K562 (cell line): ENCODE results near the gene CNTN6. TPM values are rescaled to one million over a fixed set of nuclear protein-coding genes. Genes with fewer than 3 reads are reported as not detected.

ENCODE experiments used
- ATAC-seq: fragments of 200-7000 bp; cut with Tn5 transposase; 3 replicates; pipeline ENCODE4 v1.9.1; 2020; ENCODE audit warnings: moderate library complexity
- BruUV-seq: library from RNA; stranded (reverse); fragments of 400-500 nt; replicated peaks from 2 replicates; lab custom pipeline; 2021; lab: Mats Ljungman, UMichigan
- CTCF ChIA-PET: fragments of 300-600 bp; formaldehyde crosslinking; extraction: SDS; loops from one replicate; lab custom pipeline; 2021; ENCODE audit warnings: low intra/inter-chr PET ratio; lab: Yijun Ruan, JAX
- POLR2A ChIA-PET: fragments of 300-600, 350-650 bp; sonication (Branson Sonifier 250); formaldehyde crosslinking; extraction: SDS; loops from one replicate; lab custom pipeline; 2021; ENCODE audit warnings: antibody characterized with exemption, inconsistent platforms; lab: Yijun Ruan, JAX
- DNase-seq, 4 experiments: peaks; one replicate each; pipeline versions ENCODE4 v3.0.0 to v3.0.0-alpha.2; 2011 to 2018; ENCODE audit warnings: low spot score in 3 of 4, mixed read lengths in 3 of 4; ENCODE audit errors: extremely low read depth in 1 of 4
- FAIRE-seq: peaks from 2 replicates; lab custom pipeline; 2011; peaks lifted over from hg19 to GRCh38; lab: Jason Lieb, UNC
- H2AFZ ChIP-seq: 2 replicates; pipeline ENCODE4 v1.6.0; 2011; ENCODE audit warnings: low read depth, low read length, control low read depth, inconsistent platforms
- H3K27ac ChIP-seq: fragments of 200-600 bp; 3 replicates; pipeline ENCODE4 v1.8.0; 2011; ENCODE audit warnings: low read depth, mild to moderate bottlenecking, control low read depth, inconsistent platforms, low read length, moderate library complexity, mixed read lengths; ENCODE audit errors: extremely low read depth
- H3K27me3 ChIP-seq, 2 experiments: fragments of 300-600 bp in 1 of 2; 2 replicates in 1 of 2; 3 replicates in 1 of 2; pipeline versions ENCODE4 v1.6.0 to v1.8.0; 2011; ENCODE audit warnings: inconsistent platforms in 2 of 2, low read length in 2 of 2, mild to moderate bottlenecking in 1 of 2, mixed read lengths in 1 of 2, moderate library complexity in 1 of 2; ENCODE audit not compliant: control insufficient read depth in 2 of 2, insufficient read depth in 2 of 2
- H3K36me3 ChIP-seq: fragments of 300-600 bp; 3 replicates; pipeline ENCODE4 v1.8.0; 2011; ENCODE audit warnings: mild to moderate bottlenecking, low read length, inconsistent platforms; ENCODE audit not compliant: control insufficient read depth, insufficient read depth
- H3K4me1 ChIP-seq, 2 experiments: fragments of 200-600 bp in 1 of 2; replicated peaks in 1 of 2; 2 replicates in 1 of 2; 3 replicates in 1 of 2; pipeline versions ENCODE4 v1.5.1 to v1.8.0; 2011; ENCODE audit warnings: inconsistent platforms in 2 of 2, low read length in 2 of 2, mild to moderate bottlenecking in 1 of 2, mixed read lengths in 1 of 2, moderate library complexity in 1 of 2; ENCODE audit not compliant: control insufficient read depth in 2 of 2, insufficient read depth in 2 of 2
- H3K4me2 ChIP-seq: 2 replicates; pipeline ENCODE4 v1.6.1; 2011; ENCODE audit warnings: low read length, control low read depth, inconsistent platforms, mixed read lengths; ENCODE audit not compliant: insufficient read depth
- H3K4me3 ChIP-seq: fragments of 200-600 bp; sonication (generic), shearing (Covaris generic); 2 replicates; pipeline ENCODE4 v1.5.1; 2016; ENCODE audit warnings: control low read depth, inconsistent platforms
- H3K79me2 ChIP-seq: fragments of 200-600 bp; 3 replicates; pipeline ENCODE4 v1.8.0; 2011; ENCODE audit warnings: low read length, inconsistent platforms; ENCODE audit not compliant: control insufficient read depth, insufficient read depth
- H3K9ac ChIP-seq, 2 experiments: 2 replicates each; pipeline versions ENCODE4 v1.6.0 to v1.6.1; 2011; ENCODE audit warnings: low read depth in 2 of 2, low read length in 2 of 2, control low read depth in 1 of 2, inconsistent platforms in 1 of 2, mild to moderate bottlenecking in 1 of 2, mixed read lengths in 1 of 2; ENCODE audit not compliant: insufficient read depth in 1 of 2
- H3K9me1 ChIP-seq: one replicate; pipeline ENCODE4 v1.6.0; 2011; ENCODE audit warnings: inconsistent platforms, mild to moderate bottlenecking, low read length, moderate library complexity; ENCODE audit not compliant: control insufficient read depth, insufficient read depth
- H3K9me3 ChIP-seq: replicated peaks from 2 replicates; pipeline ENCODE4 v1.5.1; 2011; ENCODE audit warnings: low read depth, low read length, inconsistent platforms; ENCODE audit not compliant: control insufficient read depth, insufficient read depth
- H4K20me1 ChIP-seq: replicated peaks from 2 replicates; pipeline ENCODE4 v1.6.1; 2011; ENCODE audit warnings: low read length, inconsistent platforms, mixed read lengths; ENCODE audit not compliant: control insufficient read depth, insufficient read depth
- JUND ChIP-seq, 2 experiments: IDR thresholded peaks; 2 replicates in 1 of 2; 3 replicates in 1 of 2; pipeline ENCODE4 v1.6.1; 2011; ENCODE audit warnings: borderline replicate concordance in 2 of 2, low read depth in 2 of 2, low read length in 2 of 2, improper control_type of control experiment in 1 of 2, missing biosample characterization in 1 of 2, missing genetic modification characterization in 1 of 2, missing genetic modification reagents in 1 of 2
- SRF ChIP-seq, 2 experiments: fragments of 250-450, 450-650 bp in 1 of 2; sonication (Bioruptor Pico) in 1 of 2; sonication (generic) in 1 of 2; formaldehyde crosslinking; IDR thresholded peaks; 2 replicates each; pipeline versions ENCODE4 v1.5.0 to v1.5.1; 2020 to 2022; ENCODE audit warnings: mild to moderate bottlenecking in 1 of 2, missing genetic modification reagents in 1 of 2
- WGBS: fragments of 100-300 bp; shearing (Covaris generic); methylation state at CpG from one replicate; pipeline ENCODE4 v1.1.6; 2016; ENCODE audit warnings: low coverage, mixed read lengths; ENCODE audit not compliant: insufficient coverage; ENCODE audit errors: missing lambda C conversion rate; 5-methylcytosine and 5-hydroxymethylcytosine counted together
- in situ Hi-C: fragments of 300-500 bp; cut with MboI; formaldehyde crosslinking; loops from 4 replicates; pipeline ENCODE4 v1.15.0; 2018; ENCODE audit warnings: inconsistent platforms, mixed read lengths
- intact Hi-C: fragments of 100-400 bp; cut with micrococcal nuclease; formaldehyde crosslinking; loops from 2 replicates; pipeline ENCODE4 v1.14.2; 2022
- polyA plus RNA-seq, 8 experiments: library from polyadenylated mRNA; depleted of rRNA in 4 of 8; stranded (reverse) in 5 of 8; unstranded in 3 of 8; fragments of >200 nt; fragmentation: Nextera tagmentation in 2 of 8; fragmentation: Illumina TruSeq in 1 of 8; extraction: Ambion mirVana in 2 of 8; extraction: Trizol in 1 of 8; gene quantifications; 2 replicates each; pipeline versions ENCODE4 v1.2.1 to v1.2.3, GENCODE V29; 2011 to 2014; ENCODE audit warnings: inconsistent platforms in 1 of 8, missing spikeins in 1 of 8
- total RNA-seq, 7 experiments: library from RNA; depleted of rRNA in 6 of 7; stranded (reverse); fragments of >200 nt in 6 of 7; fragmentation: Illumina TruSeq in 2 of 7; extraction: Trizol in 2 of 7; gene quantifications; 2 replicates each; pipeline versions ENCODE4 v1.2.1 to v1.2.3, GENCODE V29; 2011 to 2021; ENCODE audit warnings: low replicate concordance in 1 of 7
- TF ChIP-seq, protein P1 (sequence below), 2 experiments: IDR thresholded peaks; 2 replicates each; pipeline ENCODE4 v1.6.1; 2011; ENCODE audit warnings: borderline replicate concordance in 1 of 2, control low read depth in 1 of 2, low read depth in 1 of 2, low read length in 1 of 2, mild to moderate bottlenecking in 1 of 2, mixed read lengths in 1 of 2, moderate library complexity in 1 of 2; ENCODE audit not compliant: insufficient read depth in 1 of 2, insufficient read length in 1 of 2, poor library complexity in 1 of 2, severe bottlenecking in 1 of 2; ENCODE audit errors: extremely low read depth in 1 of 2

CNTN6 gene
- total and polyA plus RNA-seq, 9 of the 15 experiments (the other 6 are each of a cell fraction or from before 2014, with no cell fraction given) = not detected

DNA sequence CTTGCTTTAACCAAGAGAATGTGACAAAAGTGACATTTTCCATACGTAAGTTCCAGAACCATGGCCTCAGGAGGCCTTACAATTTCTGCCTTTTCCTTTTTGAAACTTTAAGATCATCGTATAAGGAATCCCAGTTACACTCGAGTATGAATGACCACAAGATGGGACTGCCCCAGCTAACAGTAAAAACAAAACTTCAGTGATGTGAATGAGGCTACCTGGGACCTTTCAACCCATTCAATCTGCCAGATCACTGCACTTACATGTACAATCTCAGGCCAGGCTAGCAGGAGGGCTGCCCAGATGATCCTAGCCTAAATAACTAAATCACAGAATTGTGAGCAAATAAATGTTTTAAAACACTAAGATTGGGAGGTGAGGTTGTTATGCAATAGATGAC is 328.8 kb downstream of the CNTN6 start (continued):
- TF ChIP-seq, protein P1, sequence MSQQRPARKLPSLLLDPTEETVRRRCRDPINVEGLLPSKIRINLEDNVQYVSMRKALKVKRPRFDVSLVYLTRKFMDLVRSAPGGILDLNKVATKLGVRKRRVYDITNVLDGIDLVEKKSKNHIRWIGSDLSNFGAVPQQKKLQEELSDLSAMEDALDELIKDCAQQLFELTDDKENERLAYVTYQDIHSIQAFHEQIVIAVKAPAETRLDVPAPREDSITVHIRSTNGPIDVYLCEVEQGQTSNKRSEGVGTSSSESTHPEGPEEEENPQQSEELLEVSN (IDR thresholded peaks at IDR 0.05; ENCODE audit: borderline replicate concordance in 1 of 2, extremely low read depth in 1 of 2, insufficient read depth in 1 of 2, insufficient read length in 1 of 2, low read depth in 1 of 2, low read length in 1 of 2, poor library complexity in 1 of 2, severe bottlenecking in 1 of 2) = no peak
- TF ChIP-seq, all 486 proteins: peak for 0

DNA sequence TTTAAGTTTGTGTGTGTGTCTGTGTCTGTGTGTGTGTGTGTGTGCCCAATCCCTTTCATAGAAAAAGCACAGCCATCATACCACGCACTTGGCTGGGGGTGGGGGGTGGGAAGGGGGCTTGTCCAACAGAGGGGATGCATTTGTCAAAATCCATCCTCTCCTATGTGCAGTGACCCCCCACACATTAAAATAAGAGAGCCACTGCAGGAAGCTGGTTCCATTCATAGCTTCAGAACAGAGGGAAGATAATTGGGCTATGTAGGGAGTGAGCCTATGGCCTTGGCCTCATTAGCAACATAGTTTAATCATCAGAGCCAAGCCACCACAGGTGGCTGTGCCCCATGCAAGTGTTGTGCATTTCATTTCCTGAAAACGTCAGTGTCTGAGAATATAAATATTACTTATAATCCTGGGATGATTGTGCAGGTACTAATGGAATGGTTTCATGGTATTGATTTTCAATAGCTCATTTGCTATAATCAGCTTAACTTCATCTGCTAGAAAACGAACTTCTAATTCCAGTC is 330.8 kb downstream of the CNTN6 start:
- Histone ChIP-seq H3K27ac (no peak overlapping the region), H3K9me1 (no peaks in the 10 kb centered on the region), H2AFZ (no peak overlapping the region), H3K4me3 (no peak overlapping the region), H3K36me3 (no peaks in the 10 kb centered on the region), H3K27me3 (no peaks in the 10 kb centered on the region), H3K4me2 (no peak overlapping the region), H4K20me1 (no peaks in the 10 kb centered on the region), H3K4me1 (no peaks in the 10 kb centered on the region), H3K79me2 (no peaks in the 10 kb centered on the region), H3K9ac (no peak overlapping the region), H3K9me3 (no peaks in the 10 kb centered on the region)
- POLR2A ChIA-PET = no interaction called here
- CTCF ChIA-PET = no interaction called here
- BruUV-seq = no TSS peak
- TF ChIP-seq SRF (CRISPR knock-in tag; IDR thresholded peaks at IDR 0.05) (no peak), JUND (IDR thresholded peaks at IDR 0.05; ENCODE audit: borderline replicate concordance, low read depth, low read length) (no peak), JUND (tag; IDR thresholded peaks at IDR 0.05; ENCODE audit: borderline replicate concordance, low read depth, low read length) (no peak)
- no peak for ATAC-seq
- 2% methylated on average over 3 of the region's 3 CpGs for WGBS
- intact Hi-C loops (no loop called here), in situ Hi-C loops (no loop called here)
- DNase-seq = no peak
- no peak for FAIRE-seq
